Prostate gland (tissue), 2 donors: Measurements from ENCODE around the gene LMBRD2.

Experiments
- POLR2A ChIP-seq: fragments of 450-650 bp; IDR thresholded peaks from one replicate; pipeline ENCODE4 v1.6.1; 2016; ENCODE audit warnings: antibody characterized with exemption, mild to moderate bottlenecking
- TF ChIP-seq, protein P1 (sequence below), 4 experiments: fragments of 200-600 bp in 2 of 4; fragments of 450-650 bp in 2 of 4; sonication (generic) in 2 of 4; IDR thresholded peaks; 1 replicate in 3 of 4; 2 replicates in 1 of 4; pipeline ENCODE4 v1.5.1; 2016 to 2019; ENCODE audit warnings: antibody characterized with exemption in 4 of 4, mild to moderate bottlenecking in 2 of 4, moderate library complexity in 2 of 4

DNA sequence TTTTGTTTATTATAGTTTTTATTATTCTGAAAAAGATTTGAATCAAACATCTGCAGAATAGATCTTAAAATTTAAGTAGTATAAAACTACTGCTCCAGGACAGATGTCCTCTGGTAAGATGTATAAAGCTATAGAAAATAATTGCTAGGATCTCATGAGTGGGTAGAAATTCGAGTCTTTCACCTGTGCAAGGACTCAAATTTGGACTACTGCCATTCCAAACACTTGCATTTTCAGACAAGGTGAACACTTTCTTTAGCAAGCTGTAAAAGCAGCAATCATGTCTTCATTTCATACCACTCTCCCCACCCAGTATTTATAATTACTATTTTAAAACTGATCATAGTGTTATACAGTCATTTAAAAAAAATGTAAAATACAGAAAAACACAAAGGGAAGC, 20.9 kb upstream of the LMBRD2 start:
- TF ChIP-seq, protein P1, sequence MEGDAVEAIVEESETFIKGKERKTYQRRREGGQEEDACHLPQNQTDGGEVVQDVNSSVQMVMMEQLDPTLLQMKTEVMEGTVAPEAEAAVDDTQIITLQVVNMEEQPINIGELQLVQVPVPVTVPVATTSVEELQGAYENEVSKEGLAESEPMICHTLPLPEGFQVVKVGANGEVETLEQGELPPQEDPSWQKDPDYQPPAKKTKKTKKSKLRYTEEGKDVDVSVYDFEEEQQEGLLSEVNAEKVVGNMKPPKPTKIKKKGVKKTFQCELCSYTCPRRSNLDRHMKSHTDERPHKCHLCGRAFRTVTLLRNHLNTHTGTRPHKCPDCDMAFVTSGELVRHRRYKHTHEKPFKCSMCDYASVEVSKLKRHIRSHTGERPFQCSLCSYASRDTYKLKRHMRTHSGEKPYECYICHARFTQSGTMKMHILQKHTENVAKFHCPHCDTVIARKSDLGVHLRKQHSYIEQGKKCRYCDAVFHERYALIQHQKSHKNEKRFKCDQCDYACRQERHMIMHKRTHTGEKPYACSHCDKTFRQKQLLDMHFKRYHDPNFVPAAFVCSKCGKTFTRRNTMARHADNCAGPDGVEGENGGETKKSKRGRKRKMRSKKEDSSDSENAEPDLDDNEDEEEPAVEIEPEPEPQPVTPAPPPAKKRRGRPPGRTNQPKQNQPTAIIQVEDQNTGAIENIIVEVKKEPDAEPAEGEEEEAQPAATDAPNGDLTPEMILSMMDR (IDR thresholded peaks at IDR 0.05) = no peak
- TF ChIP-seq POLR2A = no peak
